HG02943 (cell line): ENCODE results near the gene CTBP1.

Experiments
- ATAC-seq: cut with Tn5 transposase; IDR thresholded peaks from one replicate; pipeline ENCODE4 v1.9.1; 2021; ENCODE audit warnings: mild to moderate bottlenecking, low read depth, moderate library complexity; ENCODE audit not compliant: unreplicated experiment

Gene CTBP1

GRCh38 chr4:1225272-1226143 is 23.4 kb downstream of the CTBP1 start:
- no peak for ATAC-seq

GRCh38 chr4:1223841-1224809 is 24.8 kb downstream of the CTBP1 start:
- ATAC-seq: no peak

- ATAC-seq: no peak
Measured at GRCh38 chr4:1222938-1223690, 25.8 kb downstream of the CTBP1 start.

- no peak for ATAC-seq
Measured at GRCh38 chr4:1222036-1222789, 26.7 kb downstream of the CTBP1 start.

GRCh38 chr4:1221155-1221870 is 27.6 kb downstream of the CTBP1 start:
- no peak for ATAC-seq

GRCh38 chr4:1220566-1220965 is 28.4 kb downstream of the CTBP1 start:
- ATAC-seq: no peak

GRCh38 chr4:1219566-1219950 is 29.4 kb downstream of the CTBP1 start:
- no peak for ATAC-seq

- peak; percentile 57 for ATAC-seq
Measured at GRCh38 chr4:1218634-1219565, 30.0 kb downstream of the CTBP1 start.

GRCh38 chr4:1217366-1217765 is 31.6 kb downstream of the CTBP1 start:
- no peak for ATAC-seq

GRCh38 chr4:1216869-1217294 is 32.0 kb downstream of the CTBP1 start:
- ATAC-seq: no peak

GRCh38 chr4:1216076-1216614 is 32.8 kb downstream of the CTBP1 start:
- ATAC-seq: no peak

- ATAC-seq: no peak
Measured at GRCh38 chr4:1215141-1216075, 33.5 kb downstream of the CTBP1 start.

- no peak for ATAC-seq
Measured at GRCh38 chr4:1214101-1215095, 34.5 kb downstream of the CTBP1 start.

GRCh38 chr4:1213336-1213995 is 35.5 kb downstream of the CTBP1 start:
- no peak for ATAC-seq
